PFSK-1 (cell line): Measurements from ENCODE around the gene CCDC85A.

Experiments
- FOXP2 ChIP-seq: optimal IDR thresholded peaks from 2 replicates; pipeline ENCODE3; 2011; ENCODE audit warnings: borderline replicate concordance, control low read depth, inconsistent platforms; ENCODE audit not compliant: insufficient read depth; ENCODE audit errors: extremely low read length, extremely low read depth
- POLR2AphosphoS5 ChIP-seq: IDR thresholded peaks from 2 replicates; pipeline ENCODE4 v1.6.1; 2012; ENCODE audit warnings: low read depth, mild to moderate bottlenecking, control low read depth, low read length, moderate library complexity

GRCh38 chr2:56313500-56313921 is 129.7 kb downstream of the CCDC85A start:
- TF ChIP-seq POLR2AphosphoS5 (no peak), FOXP2 (no peak)
